HEK293 (cell line): ENCODE measurements around the gene TNFAIP8L2.
"Not testable (repeated sequence)": the region's sequence is repeated elsewhere in the genome, so short reads cannot be mapped to it uniquely, and the experiment has no call there.

Experiments used
- CTCF ChIA-PET: fragments of 350-600 bp; formaldehyde crosslinking; extraction: SDS; loops from one replicate; lab custom pipeline; 2021; ENCODE audit warnings: antibody characterized with exemption; lab: Yijun Ruan, JAX
- POLR2A ChIA-PET: fragments of 300-600 bp; formaldehyde crosslinking; extraction: SDS; loops from one replicate; lab custom pipeline; 2020; ENCODE audit warnings: antibody characterized with exemption, inconsistent platforms; lab: Yijun Ruan, JAX
- H3K27ac ChIP-seq: fragments of 200-500 bp; sonication (Bioruptor generic); 2 replicates; pipeline ENCODE4 v1.5.1; 2014; ENCODE audit warnings: low read depth, low read length, control low read depth, inconsistent platforms; ENCODE audit errors: extremely low read depth
- H3K36me3 ChIP-seq, 2 experiments: fragments of 200-500 bp in 1 of 2; sonication (Bioruptor generic) in 1 of 2; 1 replicate in 1 of 2; 2 replicates in 1 of 2; pipeline ENCODE4 v1.5.1; 2014 to 2017; ENCODE audit warnings: inconsistent platforms in 2 of 2, low read length in 2 of 2; ENCODE audit not compliant: control insufficient read depth in 2 of 2, insufficient read depth in 1 of 2
- H3K4me1 ChIP-seq: fragments of 200-500 bp; sonication (Bioruptor generic); 2 replicates; pipeline ENCODE4 v1.5.1; 2014; ENCODE audit warnings: mild to moderate bottlenecking, low read length, inconsistent platforms; ENCODE audit not compliant: control insufficient read depth, insufficient read depth
- H3K4me3 ChIP-seq: 2 replicates; pipeline ENCODE4 v1.5.1; 2011; ENCODE audit warnings: low read depth, mild to moderate bottlenecking, control low read depth, low read length, moderate library complexity
- H3K9me3 ChIP-seq: fragments of 200-500 bp; sonication (Bioruptor generic); 2 replicates; pipeline ENCODE4 v1.5.1; 2014; ENCODE audit warnings: low read depth, low read length, inconsistent platforms; ENCODE audit not compliant: control insufficient read depth, insufficient read depth
- CTCF ChIP-seq: fragments of 450-650 bp; formaldehyde crosslinking; IDR thresholded peaks from 2 replicates; pipeline ENCODE4 v1.5.1; 2016; ENCODE audit warnings: missing biosample characterization, missing genetic modification characterization
- EGR2 ChIP-seq: fragments of 450-650 bp; formaldehyde crosslinking; IDR thresholded peaks from 2 replicates; pipeline ENCODE4 v1.5.1; 2016; ENCODE audit warnings: low read depth, missing biosample characterization, missing genetic modification characterization
- GLIS2 ChIP-seq: fragments of 450-650 bp; formaldehyde crosslinking; IDR thresholded peaks from 2 replicates; pipeline ENCODE4 v1.5.1; 2016; ENCODE audit warnings: missing biosample characterization, missing genetic modification characterization
- HOXC10 ChIP-seq: sonication (generic); formaldehyde crosslinking; IDR thresholded peaks from 2 replicates; pipeline ENCODE4 v1.8.1; 2023; ENCODE audit warnings: mild to moderate bottlenecking, missing genetic modification reagents
- KLF1 ChIP-seq: fragments of 450-650 bp; formaldehyde crosslinking; IDR thresholded peaks from 2 replicates; pipeline ENCODE4 v1.5.1; 2016; ENCODE audit warnings: missing biosample characterization, missing genetic modification characterization
- KLF17 ChIP-seq: fragments of 450-650 bp; formaldehyde crosslinking; IDR thresholded peaks from 2 replicates; pipeline ENCODE4 v1.5.1; 2016; ENCODE audit warnings: missing biosample characterization, missing genetic modification characterization
- KLF8 ChIP-seq: fragments of 450-650 bp; formaldehyde crosslinking; IDR thresholded peaks from 2 replicates; pipeline ENCODE4 v1.5.1; 2016; ENCODE audit warnings: missing biosample characterization, missing genetic modification characterization
- PATZ1 ChIP-seq: fragments of 450-650 bp; formaldehyde crosslinking; IDR thresholded peaks from 2 replicates; pipeline ENCODE4 v1.5.1; 2016; ENCODE audit warnings: missing biosample characterization, missing genetic modification characterization
- PRDM1 ChIP-seq: fragments of 450-650 bp; formaldehyde crosslinking; IDR thresholded peaks from 2 replicates; pipeline ENCODE4; 2016; ENCODE audit warnings: missing biosample characterization, missing genetic modification characterization
- ZBTB20 ChIP-seq: fragments of 450-650 bp; formaldehyde crosslinking; IDR thresholded peaks from 2 replicates; pipeline ENCODE4 v1.5.1; 2016; ENCODE audit warnings: missing biosample characterization, missing genetic modification characterization
- ZFHX2 ChIP-seq: fragments of 450-650 bp; formaldehyde crosslinking; conservative IDR thresholded peaks from 2 replicates; pipeline ENCODE4 v1.5.1; 2016; ENCODE audit warnings: missing biosample characterization, missing genetic modification characterization
- ZNF202 ChIP-seq: fragments of 450-650 bp; formaldehyde crosslinking; IDR thresholded peaks from 2 replicates; pipeline ENCODE4 v1.5.1; 2016; ENCODE audit warnings: missing biosample characterization, missing genetic modification characterization, borderline replicate concordance
- ZNF292 ChIP-seq: fragments of 450-650 bp; formaldehyde crosslinking; IDR thresholded peaks from 2 replicates; pipeline ENCODE4 v1.5.1; 2016; ENCODE audit warnings: low read depth, missing biosample characterization, missing genetic modification characterization, borderline replicate concordance
- ZNF624 ChIP-seq: fragments of 450-650 bp; formaldehyde crosslinking; IDR thresholded peaks from 2 replicates; pipeline ENCODE4 v1.5.1; 2017; ENCODE audit warnings: missing biosample characterization, missing genetic modification characterization
- ZNF629 ChIP-seq: fragments of 450-650 bp; formaldehyde crosslinking; IDR thresholded peaks from 2 replicates; pipeline ENCODE4 v1.5.1; 2017; ENCODE audit warnings: missing biosample characterization, missing genetic modification characterization
- ZNF645 ChIP-seq: fragments of 450-650 bp; formaldehyde crosslinking; IDR thresholded peaks from 2 replicates; pipeline ENCODE4; 2016; ENCODE audit warnings: missing biosample characterization, missing genetic modification characterization
- TF ChIP-seq, protein P1 (sequence below): fragments of 450-650 bp; formaldehyde crosslinking; IDR thresholded peaks from 2 replicates; pipeline ENCODE4 v1.5.1; 2016; ENCODE audit warnings: missing biosample characterization, missing genetic modification characterization
- TF ChIP-seq, protein P2 (sequence below): fragments of 450-650 bp; formaldehyde crosslinking; IDR thresholded peaks from 2 replicates; pipeline ENCODE4 v1.5.1; 2016; ENCODE audit warnings: missing biosample characterization, missing genetic modification characterization

TNFAIP8L2 gene

GRCh38 chr1:151193856-151194255 is 37.4 kb downstream of the TNFAIP8L2 start (continued):
- no peak for TF ChIP-seq ZNF645 (tag by site-specific recombination)
- no peak for TF ChIP-seq ZNF624 (tag by site-specific recombination)
- TF ChIP-seq ZNF202 (tag by site-specific recombination), result no peak
- no peak for TF ChIP-seq ZBTB20 (tag by site-specific recombination)
- no peak for TF ChIP-seq HOXC10 (CRISPR knock-in tag)
- no peak for TF ChIP-seq ZNF292 (tag by site-specific recombination)
- peak; percentile 76 for TF ChIP-seq PRDM1 (tag by site-specific recombination)
- TF ChIP-seq CTCF (tag by site-specific recombination), result no peak

- not testable (repeated sequence) for H3K36me3 ChIP-seq, H3K4me3 ChIP-seq, H3K27ac ChIP-seq, H3K4me1 ChIP-seq, H3K9me3 ChIP-seq
- TF ChIP-seq KLF17 (tag by site-specific recombination) (peak; percentile 67; the same call in 1 of the 2 replicates), GLIS2 (peak; percentile 49; the same call in 1 of the 2 replicates), ZFHX2 (tag by site-specific recombination) (peak; percentile 87), KLF8 (tag by site-specific recombination) (0 out of 2 replicates have a peak, but pooled peaks have one; percentile 18), EGR2 (tag by site-specific recombination) (peak; percentile 52), ZNF629 (tag by site-specific recombination) (0 out of 2 replicates have a peak, but pooled peaks have one; percentile 36), PATZ1 (peak; percentile 56), KLF1 (tag by site-specific recombination) (0 out of 2 replicates have a peak, but pooled peaks have one; percentile 33)
- TF ChIP-seq, protein P1, sequence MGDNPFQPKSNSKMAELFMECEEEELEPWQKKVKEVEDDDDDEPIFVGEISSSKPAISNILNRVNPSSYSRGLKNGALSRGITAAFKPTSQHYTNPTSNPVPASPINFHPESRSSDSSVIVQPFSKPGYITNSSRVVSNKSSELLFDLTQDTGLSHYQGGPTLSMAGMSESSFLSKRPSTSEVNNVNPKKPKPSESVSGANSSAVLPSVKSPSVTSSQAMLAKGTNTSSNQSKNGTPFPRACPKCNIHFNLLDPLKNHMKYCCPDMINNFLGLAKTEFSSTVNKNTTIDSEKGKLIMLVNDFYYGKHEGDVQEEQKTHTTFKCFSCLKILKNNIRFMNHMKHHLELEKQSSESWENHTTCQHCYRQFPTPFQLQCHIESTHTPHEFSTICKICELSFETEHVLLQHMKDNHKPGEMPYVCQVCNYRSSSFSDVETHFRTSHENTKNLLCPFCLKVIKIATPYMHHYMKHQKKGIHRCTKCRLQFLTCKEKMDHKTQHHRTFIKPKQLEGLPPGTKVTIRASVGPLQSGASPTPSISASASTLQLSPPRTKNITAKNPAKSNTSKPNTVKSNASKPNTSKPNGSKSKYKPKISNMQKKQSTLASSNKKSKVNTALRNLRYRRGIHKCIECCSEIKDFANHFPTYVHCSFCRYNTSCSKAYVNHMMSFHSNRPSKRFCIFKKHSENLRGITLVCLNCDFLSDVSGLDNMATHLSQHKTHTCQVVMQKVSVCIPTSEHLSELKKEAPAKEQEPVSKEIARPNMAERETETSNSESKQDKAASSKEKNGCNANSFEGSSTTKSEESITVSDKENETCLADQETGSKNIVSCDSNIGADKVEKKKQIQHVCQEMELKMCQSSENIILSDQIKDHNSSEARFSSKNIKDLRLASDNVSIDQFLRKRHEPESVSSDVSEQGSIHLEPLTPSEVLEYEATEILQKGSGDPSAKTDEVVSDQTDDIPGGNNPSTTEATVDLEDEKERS, result 0 out of 2 replicates have a peak, but pooled peaks have one; percentile 18
- TF ChIP-seq, protein P2, sequence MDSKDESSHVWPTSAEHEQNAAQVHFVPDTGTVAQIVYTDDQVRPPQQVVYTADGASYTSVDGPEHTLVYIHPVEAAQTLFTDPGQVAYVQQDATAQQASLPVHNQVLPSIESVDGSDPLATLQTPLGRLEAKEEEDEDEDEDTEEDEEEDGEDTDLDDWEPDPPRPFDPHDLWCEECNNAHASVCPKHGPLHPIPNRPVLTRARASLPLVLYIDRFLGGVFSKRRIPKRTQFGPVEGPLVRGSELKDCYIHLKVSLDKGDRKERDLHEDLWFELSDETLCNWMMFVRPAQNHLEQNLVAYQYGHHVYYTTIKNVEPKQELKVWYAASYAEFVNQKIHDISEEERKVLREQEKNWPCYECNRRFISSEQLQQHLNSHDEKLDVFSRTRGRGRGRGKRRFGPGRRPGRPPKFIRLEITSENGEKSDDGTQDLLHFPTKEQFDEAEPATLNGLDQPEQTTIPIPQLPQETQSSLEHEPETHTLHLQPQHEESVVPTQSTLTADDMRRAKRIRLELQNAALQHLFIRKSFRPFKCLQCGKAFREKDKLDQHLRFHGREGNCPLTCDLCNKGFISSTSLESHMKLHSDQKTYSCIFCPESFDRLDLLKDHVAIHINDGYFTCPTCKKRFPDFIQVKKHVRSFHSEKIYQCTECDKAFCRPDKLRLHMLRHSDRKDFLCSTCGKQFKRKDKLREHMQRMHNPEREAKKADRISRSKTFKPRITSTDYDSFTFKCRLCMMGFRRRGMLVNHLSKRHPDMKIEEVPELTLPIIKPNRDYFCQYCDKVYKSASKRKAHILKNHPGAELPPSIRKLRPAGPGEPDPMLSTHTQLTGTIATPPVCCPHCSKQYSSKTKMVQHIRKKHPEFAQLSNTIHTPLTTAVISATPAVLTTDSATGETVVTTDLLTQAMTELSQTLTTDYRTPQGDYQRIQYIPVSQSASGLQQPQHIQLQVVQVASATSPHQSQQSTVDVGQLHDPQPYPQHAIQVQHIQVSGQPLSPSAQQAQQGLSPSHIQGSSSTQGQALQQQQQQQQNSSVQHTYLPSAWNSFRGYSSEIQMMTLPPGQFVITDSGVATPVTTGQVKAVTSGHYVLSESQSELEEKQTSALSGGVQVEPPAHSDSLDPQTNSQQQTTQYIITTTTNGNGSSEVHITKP (tag by site-specific recombination), result peak; percentile 98
- ChIA-PET POLR2A (interaction anchor here (0.6 to 1.2 kb wide), 2 partner anchors 59 to 194 kb away, joined by 3 to 9 read pairs; partner anchors contain the start of gene PSMD4), CTCF (interaction anchor here (0.7 to 3.8 kb wide), 6 partner anchors 57 to 145 kb away, joined by 3 to 24 read pairs (median 4); no protein-coding TSS in a partner anchor)
Measured at GRCh38 chr1:151194894-151195594, 38.6 kb downstream of the TNFAIP8L2 start.
